Stomach smooth muscle (tissue), 2 donors: Measurements from ENCODE around the gene CCS.
A peak's percentile ranks its signal among the peaks of the same experiment; 100 is the strongest.

Experiments used
- H3K27ac ChIP-seq: one replicate; pipeline ENCODE4 v1.7.0; 2013; ENCODE audit warnings: mild to moderate bottlenecking, low read length, inconsistent platforms
- H3K27me3 ChIP-seq, 2 donors: one replicate each; pipeline ENCODE4 v1.7.0; 2013; ENCODE audit warnings: low read length in 2 of 2; ENCODE audit not compliant: insufficient read depth in 2 of 2, control insufficient read depth in 1 of 2
- H3K36me3 ChIP-seq, 2 donors: one replicate each; pipeline ENCODE4 v1.7.0; 2013; ENCODE audit warnings: low read length in 2 of 2; ENCODE audit not compliant: control insufficient read depth in 2 of 2, insufficient read depth in 2 of 2
- H3K4me1 ChIP-seq: one replicate; pipeline ENCODE4 v1.7.0; 2013; ENCODE audit warnings: low read length; ENCODE audit not compliant: control insufficient read depth, insufficient read depth
- H3K4me3 ChIP-seq, 2 donors: one replicate each; pipeline ENCODE4 v1.7.0; 2013; ENCODE audit warnings: low read length in 2 of 2
- H3K9ac ChIP-seq, 2 donors: one replicate each; pipeline ENCODE4 v1.7.0; 2013; ENCODE audit warnings: low read length in 2 of 2, mild to moderate bottlenecking in 1 of 2
- H3K9me3 ChIP-seq, 2 donors: one replicate each; pipeline ENCODE4 v1.7.0; 2013; ENCODE audit warnings: low read length in 2 of 2; ENCODE audit not compliant: control insufficient read depth in 2 of 2
- donor health status: healthy.
- donor health status: Pancreatic carcinoma.

CCS gene

GRCh38 chr11:66643745-66644437 is 50.9 kb downstream of the CCS start:
- no peaks in the 10 kb centered on the region for H3K9me3 ChIP-seq
- no peak overlapping the region for H3K27ac ChIP-seq
- H3K4me3 ChIP-seq = peak overlapping the region in 1 of 2 donors; percentile 57
- peaks cover 52 to 53% of the 10 kb centered on the region in 2 donors for H3K36me3 ChIP-seq
- no peaks in the 10 kb centered on the region for H3K27me3 ChIP-seq
- H3K4me1 ChIP-seq = peaks cover 70% of the 10 kb centered on the region
- H3K9ac ChIP-seq = no peak overlapping the region

- no peaks in the 10 kb centered on the region for H3K9me3 ChIP-seq
- no peak overlapping the region for H3K4me3 ChIP-seq
- H3K27ac ChIP-seq = no peak overlapping the region
- no peaks in the 10 kb centered on the region for H3K27me3 ChIP-seq
- no peak overlapping the region for H3K9ac ChIP-seq
- H3K4me1 ChIP-seq = peaks cover 47% of the 10 kb centered on the region
- peaks cover 50 to 55% of the 10 kb centered on the region in 2 donors for H3K36me3 ChIP-seq
Observed at GRCh38 chr11:66646828-66647227, 53.8 kb downstream of the CCS start.

- H3K27me3 ChIP-seq = no peaks in the 10 kb centered on the region
- H3K4me3 ChIP-seq = no peak overlapping the region
- no peaks in the 10 kb centered on the region for H3K9me3 ChIP-seq
- no peak overlapping the region for H3K9ac ChIP-seq
- H3K27ac ChIP-seq = no peak overlapping the region
- peaks cover 16% of the 10 kb centered on the region for H3K4me1 ChIP-seq
- peaks cover 39 to 40% of the 10 kb centered on the region in 2 donors for H3K36me3 ChIP-seq
Observed at GRCh38 chr11:66649903-66650302, 56.9 kb downstream of the CCS start.

- H3K4me1 ChIP-seq = peaks cover 10% of the 10 kb centered on the region
- H3K4me3 ChIP-seq = no peak overlapping the region
- no peak overlapping the region for H3K27ac ChIP-seq
- H3K36me3 ChIP-seq = peaks cover 31 to 32% of the 10 kb centered on the region in 2 donors
- H3K9ac ChIP-seq = no peak overlapping the region
- H3K27me3 ChIP-seq = no peaks in the 10 kb centered on the region
- H3K9me3 ChIP-seq = no peaks in the 10 kb centered on the region
Observed at GRCh38 chr11:66651016-66651415, 58.0 kb downstream of the CCS start.

GRCh38 chr11:66652651-66653050 is 59.7 kb downstream of the CCS start:
- no peak overlapping the region for H3K4me3 ChIP-seq

GRCh38 chr11:66653123-66653522 is 60.1 kb downstream of the CCS start:
- Histone ChIP-seq H3K9ac (no peak overlapping the region), H3K27me3 (no peaks in the 10 kb centered on the region), H3K9me3 (no peaks in the 10 kb centered on the region), H3K4me3 (no peak overlapping the region), H3K36me3 (peaks cover 16 to 17% of the 10 kb centered on the region in 2 donors), H3K27ac (no peak overlapping the region), H3K4me1 (no peaks in the 10 kb centered on the region)

More at GRCh38 chr11:66652651-66653050, 59.7 kb downstream of the CCS start:
- Histone ChIP-seq H3K9ac (no peak overlapping the region), H3K27me3 (no peaks in the 10 kb centered on the region), H3K36me3 (peaks cover 16 to 17% of the 10 kb centered on the region in 2 donors), H3K4me1 (no peaks in the 10 kb centered on the region), H3K9me3 (no peaks in the 10 kb centered on the region), H3K27ac (no peak overlapping the region)
